ENCODE measurements around the gene ALDH3A1.

DNA sequence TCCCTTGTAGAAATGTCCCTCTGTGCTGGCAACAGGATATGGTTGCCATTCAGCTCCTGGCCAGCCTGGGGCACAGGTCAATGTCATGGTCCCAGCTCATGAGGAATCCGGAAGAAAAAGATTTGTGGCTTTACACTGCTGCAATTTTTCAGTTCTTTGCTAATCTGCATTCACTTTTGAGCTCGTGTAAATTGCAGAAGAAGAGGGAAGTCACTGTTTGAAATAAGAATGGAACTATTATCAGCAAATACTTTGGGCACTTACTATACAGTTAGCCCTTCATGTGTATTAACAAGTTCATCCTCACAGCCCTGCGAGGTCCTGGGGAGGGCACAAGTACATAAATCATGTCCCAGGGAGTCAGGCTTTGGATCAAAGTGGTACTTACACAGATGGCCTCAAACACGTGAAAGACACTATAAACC lies 45.9 kb downstream of the ALDH3A1 start:
- TF ChIP-seq, protein P1, sequence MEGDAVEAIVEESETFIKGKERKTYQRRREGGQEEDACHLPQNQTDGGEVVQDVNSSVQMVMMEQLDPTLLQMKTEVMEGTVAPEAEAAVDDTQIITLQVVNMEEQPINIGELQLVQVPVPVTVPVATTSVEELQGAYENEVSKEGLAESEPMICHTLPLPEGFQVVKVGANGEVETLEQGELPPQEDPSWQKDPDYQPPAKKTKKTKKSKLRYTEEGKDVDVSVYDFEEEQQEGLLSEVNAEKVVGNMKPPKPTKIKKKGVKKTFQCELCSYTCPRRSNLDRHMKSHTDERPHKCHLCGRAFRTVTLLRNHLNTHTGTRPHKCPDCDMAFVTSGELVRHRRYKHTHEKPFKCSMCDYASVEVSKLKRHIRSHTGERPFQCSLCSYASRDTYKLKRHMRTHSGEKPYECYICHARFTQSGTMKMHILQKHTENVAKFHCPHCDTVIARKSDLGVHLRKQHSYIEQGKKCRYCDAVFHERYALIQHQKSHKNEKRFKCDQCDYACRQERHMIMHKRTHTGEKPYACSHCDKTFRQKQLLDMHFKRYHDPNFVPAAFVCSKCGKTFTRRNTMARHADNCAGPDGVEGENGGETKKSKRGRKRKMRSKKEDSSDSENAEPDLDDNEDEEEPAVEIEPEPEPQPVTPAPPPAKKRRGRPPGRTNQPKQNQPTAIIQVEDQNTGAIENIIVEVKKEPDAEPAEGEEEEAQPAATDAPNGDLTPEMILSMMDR (IDR thresholded peaks at IDR 0.05) = no peak
- no peak for TF ChIP-seq POLR2A (IDR thresholded peaks at IDR 0.05)
